Stimulated activated CD8-positive, alpha-beta memory T cell treated with anti-CD3 and anti-CD28 coated beads, Interleukin-7, amount 100 ng/mL, for 1 hour (primary cell): ENCODE measurements around the gene AK5.
"Not testable (repeated sequence)": the region's sequence is repeated elsewhere in the genome, so short reads cannot be mapped to it uniquely, and the experiment has no call there.

Experiments used
- DNase-seq, 2 donors: peaks; one replicate each; pipeline ENCODE4 v3.0.0-alpha.2; 2020; ENCODE audit warnings: low read depth in 2 of 2

The AK5 gene

GRCh38 chr1:77399250-77400086 is 117.6 kb downstream of the AK5 start:
- no peak for DNase-seq

GRCh38 chr1:77400781-77401180 is 119.0 kb downstream of the AK5 start:
- DNase-seq: no peak

GRCh38 chr1:77401384-77401783 is 119.6 kb downstream of the AK5 start:
- no peak for DNase-seq

- DNase-seq: no peak
Measured at GRCh38 chr1:77405186-77405585, 123.4 kb downstream of the AK5 start.

- no peak for DNase-seq
Measured at GRCh38 chr1:77406661-77407060, 124.8 kb downstream of the AK5 start.

GRCh38 chr1:77407738-77408375 is 126.0 kb downstream of the AK5 start:
- no peak for DNase-seq

- not testable (repeated sequence) for DNase-seq
Measured at GRCh38 chr1:77408933-77409332, 127.1 kb downstream of the AK5 start.

GRCh38 chr1:77412069-77412819 is 130.4 kb downstream of the AK5 start:
- no peak for DNase-seq

GRCh38 chr1:77412820-77413530 is 131.2 kb downstream of the AK5 start:
- DNase-seq: no peak

GRCh38 chr1:77413541-77414335 is 131.9 kb downstream of the AK5 start:
- no peak for DNase-seq

- no peak for DNase-seq
Measured at GRCh38 chr1:77415579-77415978, 133.8 kb downstream of the AK5 start.

GRCh38 chr1:77416692-77417450 is 135.1 kb downstream of the AK5 start:
- DNase-seq: no peak

GRCh38 chr1:77418055-77418454 is 136.2 kb downstream of the AK5 start:
- not testable (repeated sequence) for DNase-seq

GRCh38 chr1:77421504-77422233 is 139.8 kb downstream of the AK5 start:
- DNase-seq: no peak

- DNase-seq: no peak
Measured at GRCh38 chr1:77424236-77424635, 142.4 kb downstream of the AK5 start.

GRCh38 chr1:77428068-77428467 is 146.2 kb downstream of the AK5 start:
- no peak for DNase-seq

- no peak for DNase-seq
Measured at GRCh38 chr1:77430966-77431690, 149.3 kb downstream of the AK5 start.

- no peak for DNase-seq
Measured at GRCh38 chr1:77433934-77434333, 152.1 kb downstream of the AK5 start.

GRCh38 chr1:77434967-77435366 is 153.1 kb downstream of the AK5 start:
- no peak for DNase-seq
